ENCODE data around the gene MEX3D. TPM values are rescaled to one million over a fixed set of nuclear protein-coding genes. Genes with fewer than 3 reads are reported as not detected.
A peak's percentile ranks its signal among the peaks of the same experiment; 100 is the strongest.

Gene MEX3D
- 17.8 TPM for polyA plus RNA-seq
- long read RNA-seq, donor 1, partial matches to known transcripts = 0 of 3 reads
- long read RNA-seq, donor 1, other reads (novel, unspliced or antisense) = 0 of 3 reads
- long read RNA-seq, donor 2, transcript MEX3D-201 (2 exons, 2,850 nt) = major isoform, 6 of 7 reads
- long read RNA-seq, donor 2, partial matches to known transcripts = 0 of 7 reads
- long read RNA-seq, donor 2, other reads (novel, unspliced or antisense) = 0 of 7 reads
- long read RNA-seq, donor 3 = 0 reads
- long read RNA-seq, donor 4 = 0 reads
- long read RNA-seq, donor 5, partial matches to known transcripts = 0 of 3 reads
- long read RNA-seq, donor 5, other reads (novel, unspliced or antisense) = 0 of 3 reads
- long read RNA-seq, donor 6, transcript MEX3D-201 (2 exons, 2,850 nt) = major isoform, 5 of 6 reads
- long read RNA-seq, donor 6, partial matches to known transcripts = 0 of 6 reads
- long read RNA-seq, donor 6, other reads (novel, unspliced or antisense) = 0 of 6 reads
- long read RNA-seq, donor 7, transcript MEX3D-201 (2 exons, 2,850 nt) = major isoform, 5 of 5 reads
- long read RNA-seq, donor 7, partial matches to known transcripts = 0 of 5 reads
- long read RNA-seq, donor 7, other reads (novel, unspliced or antisense) = 0 of 5 reads
- long read RNA-seq, donor 8, transcript MEX3D-201 (2 exons, 2,850 nt) = major isoform, 6 of 6 reads
- long read RNA-seq, donor 8, partial matches to known transcripts = 0 of 6 reads
- long read RNA-seq, donor 8, other reads (novel, unspliced or antisense) = 0 of 6 reads
- long read RNA-seq, donor 9, partial matches to known transcripts = 15 of 17 reads
- long read RNA-seq, donor 9, other reads (novel, unspliced or antisense) = 0 of 17 reads
- long read RNA-seq, donor 10, partial matches to known transcripts = 14 of 16 reads
- long read RNA-seq, donor 10, other reads (novel, unspliced or antisense) = 0 of 16 reads
- long read RNA-seq, donor 11, transcript MEX3D-201 (2 exons, 2,850 nt) = major isoform, 8 of 8 reads
- long read RNA-seq, donor 11, partial matches to known transcripts = 0 of 8 reads
- long read RNA-seq, donor 11, other reads (novel, unspliced or antisense) = 0 of 8 reads

DNA sequence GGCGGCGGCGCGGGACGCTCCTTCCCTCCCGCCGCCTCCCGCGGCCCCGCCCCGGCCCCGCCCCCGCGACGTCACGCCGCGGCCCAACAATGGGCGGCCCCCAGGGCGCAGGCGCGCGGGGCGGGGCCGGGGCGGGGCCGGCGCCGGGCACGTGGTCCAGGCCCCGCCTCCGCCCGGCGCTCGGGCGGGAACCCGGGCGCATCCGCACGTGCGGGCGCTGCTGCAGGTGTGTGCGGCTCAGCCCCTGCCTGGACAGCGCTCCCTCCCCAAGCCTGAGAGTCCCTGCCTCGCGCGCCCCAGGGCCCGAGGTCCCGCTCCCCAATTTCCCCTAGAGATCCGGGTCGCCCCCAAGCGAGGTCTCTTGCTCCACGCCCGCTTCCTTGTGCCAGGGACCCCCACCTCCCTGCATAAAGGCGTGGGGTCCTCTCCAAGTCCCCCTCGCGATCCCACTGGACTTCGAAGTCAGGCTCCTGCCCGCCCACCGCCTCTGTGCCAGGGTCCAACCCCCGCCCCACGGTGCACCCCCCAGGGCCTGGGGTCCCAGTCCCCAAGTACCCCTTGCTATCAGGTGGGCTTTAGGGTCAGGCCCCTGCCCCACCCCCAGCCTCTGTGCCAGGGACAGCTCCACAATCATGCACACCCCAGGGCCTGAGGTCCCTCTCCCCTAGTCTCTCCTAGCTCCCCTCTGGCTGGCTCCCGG is at the start of gene MEX3D:
Gene MEX3D, minus strand, starts transcription at position 6 of the 700 bp plus-strand sequence. CDS start 267 bp downstream, outside the sequence.
- Histone ChIP-seq H3K4me1 (ENCODE audit: control insufficient read depth, insufficient read depth, low read length) (peaks cover 16% of the 10 kb centered on the region), H3K36me3 (ENCODE audit: control insufficient read depth, insufficient read depth, low read length) (no peaks in the 10 kb centered on the region), H3K27ac (ENCODE audit: low read length) (peak within 1 kb of the TSS; percentile 96), H3K27me3 (ENCODE audit: control insufficient read depth, insufficient read depth, low read length) (no peaks in the 10 kb centered on the region), H3K4me3 (ENCODE audit: low read length) (peak within 1 kb of the TSS; percentile 80), H3K9me3 (ENCODE audit: control insufficient read depth, low read depth, low read length) (peaks cover 9% of the 10 kb centered on the region)
- no CpG with 5 or more reads among the region's 63 CpGs for WGBS (ENCODE audit: insufficient coverage, low lambda C conversion rate)
- peak; percentile 60 to 72 for DNase-seq

DNA sequence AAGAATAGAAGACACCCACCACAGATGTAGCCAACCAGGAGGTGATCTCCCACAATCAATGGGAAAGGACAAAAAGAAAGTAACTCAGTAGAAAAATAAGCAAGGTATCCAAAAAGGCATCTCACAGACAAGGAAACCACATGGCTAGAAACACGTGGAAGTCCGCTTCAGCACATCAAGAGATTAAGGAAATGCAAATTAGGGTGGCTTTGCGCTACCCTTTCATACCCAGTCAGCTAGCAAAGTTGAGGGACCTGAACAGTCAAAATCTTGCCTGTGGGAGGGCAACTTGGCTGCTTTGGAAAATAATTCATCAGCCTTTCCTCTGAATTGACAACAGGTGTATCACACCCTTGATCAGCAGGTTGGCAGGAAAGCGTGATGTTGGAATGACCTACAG is 48.8 kb upstream of the MEX3D start:
- WGBS (ENCODE audit: insufficient coverage, low lambda C conversion rate) = no CpG with 5 or more reads among the region's 4 CpGs
- peaks cover 86% of the 10 kb centered on the region for H3K36me3 ChIP-seq (ENCODE audit: control insufficient read depth, insufficient read depth, low read length)
- no peaks in the 10 kb centered on the region for H3K27me3 ChIP-seq (ENCODE audit: control insufficient read depth, insufficient read depth, low read length)
- no peak overlapping the region for H3K27ac ChIP-seq (ENCODE audit: low read length)
- DNase-seq = no peak
- peaks cover 16% of the 10 kb centered on the region for H3K4me1 ChIP-seq (ENCODE audit: control insufficient read depth, insufficient read depth, low read length)
- H3K4me3 ChIP-seq (ENCODE audit: low read length) = no peak overlapping the region
- no peaks in the 10 kb centered on the region for H3K9me3 ChIP-seq (ENCODE audit: control insufficient read depth, low read depth, low read length)

DNA sequence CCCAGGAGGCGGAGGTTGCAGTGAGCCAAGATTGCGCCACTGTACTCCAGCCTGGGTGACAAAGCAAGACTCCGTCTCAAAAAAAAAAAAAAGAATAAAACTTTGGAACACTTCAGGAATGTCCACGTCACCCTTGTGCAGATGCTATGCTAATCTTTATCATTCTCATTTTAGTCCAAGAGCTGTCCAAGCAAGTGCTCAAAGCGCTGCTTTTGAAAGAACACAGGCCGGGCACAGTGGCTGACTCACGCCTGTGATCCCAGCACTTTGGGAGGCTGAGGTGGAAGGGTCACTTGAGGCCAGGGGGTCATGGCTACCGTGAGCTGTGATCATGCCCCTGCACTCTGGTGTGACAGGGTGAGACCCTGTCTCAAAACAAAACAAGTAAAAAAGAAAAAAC is 48.3 kb upstream of the MEX3D start:
- Histone ChIP-seq H3K36me3 (ENCODE audit: control insufficient read depth, insufficient read depth, low read length) (peaks cover 86% of the 10 kb centered on the region), H3K4me1 (ENCODE audit: control insufficient read depth, insufficient read depth, low read length) (peaks cover 16% of the 10 kb centered on the region), H3K27ac (ENCODE audit: low read length) (no peak overlapping the region), H3K27me3 (ENCODE audit: control insufficient read depth, insufficient read depth, low read length) (no peaks in the 10 kb centered on the region), H3K4me3 (ENCODE audit: low read length) (no peak overlapping the region), H3K9me3 (ENCODE audit: control insufficient read depth, low read depth, low read length) (no peaks in the 10 kb centered on the region)
- WGBS (ENCODE audit: insufficient coverage, low lambda C conversion rate) = no CpG with 5 or more reads among the region's 8 CpGs
- no peak for DNase-seq

DNA sequence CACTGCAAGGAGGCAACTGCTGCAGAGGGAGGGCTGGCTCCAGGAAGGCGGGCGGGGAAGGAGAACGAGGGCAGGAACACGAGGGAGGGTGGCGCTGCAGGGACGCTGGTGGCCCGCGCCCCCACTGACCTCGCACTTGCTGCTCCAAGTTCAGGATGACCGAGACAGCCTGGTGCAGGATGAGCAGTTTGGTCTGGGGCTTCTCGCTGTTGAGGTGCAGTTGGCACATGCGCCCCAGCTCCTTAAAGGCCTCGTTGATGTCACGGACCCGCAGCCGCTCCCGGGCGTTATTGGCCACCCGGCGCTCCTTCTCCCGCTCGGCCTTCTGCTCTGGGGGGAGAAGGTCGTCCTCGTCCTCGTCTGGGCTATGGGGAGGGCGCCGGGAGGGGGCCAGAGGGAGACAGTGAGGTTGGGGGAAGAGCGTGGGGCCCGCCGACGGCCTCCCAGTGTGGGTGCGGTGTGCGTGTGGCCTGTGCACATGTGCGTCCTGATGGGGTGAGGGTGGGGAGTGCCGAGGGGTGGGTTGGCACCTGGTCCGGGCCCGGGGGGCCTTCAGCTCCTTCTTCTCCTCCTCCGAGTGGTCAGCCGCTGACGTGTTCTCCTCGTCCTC is 47.1 kb upstream of the MEX3D start:
- H3K36me3 ChIP-seq (ENCODE audit: control insufficient read depth, insufficient read depth, low read length) = peaks cover 87% of the 10 kb centered on the region
- H3K4me3 ChIP-seq (ENCODE audit: low read length) = no peak overlapping the region
- H3K4me1 ChIP-seq (ENCODE audit: control insufficient read depth, insufficient read depth, low read length) = peaks cover 16% of the 10 kb centered on the region
- DNase-seq = no peak
- H3K27me3 ChIP-seq (ENCODE audit: control insufficient read depth, insufficient read depth, low read length) = no peaks in the 10 kb centered on the region
- WGBS (ENCODE audit: insufficient coverage, low lambda C conversion rate) = no CpG with 5 or more reads among the region's 41 CpGs
- H3K9me3 ChIP-seq (ENCODE audit: control insufficient read depth, low read depth, low read length) = no peaks in the 10 kb centered on the region
- H3K27ac ChIP-seq (ENCODE audit: low read length) = no peak overlapping the region

DNA sequence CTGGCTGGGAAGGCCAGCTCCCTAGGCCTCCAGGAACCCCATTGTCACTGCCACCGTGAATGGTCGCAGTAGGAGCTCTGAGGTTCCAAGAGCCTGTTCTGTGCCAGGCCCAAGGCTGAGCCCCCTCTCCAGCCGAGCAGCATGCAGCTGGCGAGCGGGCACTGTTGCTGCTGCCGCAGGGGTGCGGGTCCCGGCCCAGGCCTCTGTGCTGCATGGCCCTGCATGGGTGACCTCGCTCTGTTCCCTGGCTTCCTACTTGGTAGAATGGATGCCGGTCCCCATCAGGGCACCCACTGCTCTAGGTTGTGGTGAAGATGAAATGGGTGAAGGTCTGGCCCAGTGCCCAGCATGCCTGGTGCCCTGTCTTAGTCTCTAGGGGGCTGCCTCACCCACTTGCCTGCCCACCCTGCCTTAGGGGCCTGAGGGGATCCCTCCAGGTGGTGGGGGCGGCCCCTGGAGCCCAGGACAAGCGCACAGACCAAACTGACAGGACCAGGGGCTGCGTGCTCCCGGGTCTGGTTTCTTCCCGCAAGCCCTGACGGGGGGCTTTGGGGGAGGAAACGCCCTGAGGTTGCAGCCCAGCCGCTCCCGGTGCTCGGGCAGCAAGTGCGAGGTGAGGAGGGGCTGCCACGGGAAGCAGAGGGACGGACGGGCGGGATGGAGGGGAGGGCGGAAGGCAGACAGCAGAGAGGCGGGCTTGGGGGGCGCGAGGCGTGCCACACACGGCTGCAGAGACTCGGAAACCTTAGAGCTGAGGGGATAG is 45.9 kb upstream of the MEX3D start:
- Histone ChIP-seq H3K4me3 (ENCODE audit: low read length) (no peak overlapping the region), H3K9me3 (ENCODE audit: control insufficient read depth, low read depth, low read length) (no peaks in the 10 kb centered on the region), H3K36me3 (ENCODE audit: control insufficient read depth, insufficient read depth, low read length) (peaks cover 75% of the 10 kb centered on the region), H3K27ac (ENCODE audit: low read length) (no peak overlapping the region), H3K4me1 (ENCODE audit: control insufficient read depth, insufficient read depth, low read length) (peaks cover 16% of the 10 kb centered on the region), H3K27me3 (ENCODE audit: control insufficient read depth, insufficient read depth, low read length) (no peaks in the 10 kb centered on the region)
- no CpG with 5 or more reads among the region's 32 CpGs for WGBS (ENCODE audit: insufficient coverage, low lambda C conversion rate)
- DNase-seq = no peak

DNA sequence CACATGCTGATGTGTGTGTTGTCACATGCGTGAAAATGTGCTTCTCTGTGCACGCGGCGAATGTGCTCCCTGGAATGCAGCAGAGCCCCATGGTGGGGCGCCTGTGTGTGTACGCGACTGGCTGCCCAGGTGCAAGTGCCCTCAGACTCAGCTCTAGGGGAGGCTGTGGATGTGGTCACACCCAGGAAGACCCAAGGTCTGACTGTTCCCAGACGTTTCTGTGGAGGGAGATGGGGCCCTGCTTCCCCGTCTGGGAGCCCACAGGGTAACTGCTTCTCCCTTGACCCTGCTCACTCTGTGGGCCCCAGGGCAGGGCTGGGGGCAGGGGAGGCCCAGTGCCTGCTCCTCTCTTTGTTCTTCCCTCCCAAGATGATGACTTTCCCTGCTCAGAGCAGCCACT is 45.0 kb upstream of the MEX3D start:
- Histone ChIP-seq H3K9me3 (ENCODE audit: control insufficient read depth, low read depth, low read length) (no peaks in the 10 kb centered on the region), H3K4me1 (ENCODE audit: control insufficient read depth, insufficient read depth, low read length) (peaks cover 16% of the 10 kb centered on the region), H3K27ac (ENCODE audit: low read length) (no peak overlapping the region), H3K36me3 (ENCODE audit: control insufficient read depth, insufficient read depth, low read length) (peaks cover 69% of the 10 kb centered on the region), H3K4me3 (ENCODE audit: low read length) (no peak overlapping the region), H3K27me3 (ENCODE audit: control insufficient read depth, insufficient read depth, low read length) (no peaks in the 10 kb centered on the region)
- no CpG with 5 or more reads among the region's 9 CpGs for WGBS (ENCODE audit: insufficient coverage, low lambda C conversion rate)
- peak; percentile 67 to 83 for DNase-seq

DNA sequence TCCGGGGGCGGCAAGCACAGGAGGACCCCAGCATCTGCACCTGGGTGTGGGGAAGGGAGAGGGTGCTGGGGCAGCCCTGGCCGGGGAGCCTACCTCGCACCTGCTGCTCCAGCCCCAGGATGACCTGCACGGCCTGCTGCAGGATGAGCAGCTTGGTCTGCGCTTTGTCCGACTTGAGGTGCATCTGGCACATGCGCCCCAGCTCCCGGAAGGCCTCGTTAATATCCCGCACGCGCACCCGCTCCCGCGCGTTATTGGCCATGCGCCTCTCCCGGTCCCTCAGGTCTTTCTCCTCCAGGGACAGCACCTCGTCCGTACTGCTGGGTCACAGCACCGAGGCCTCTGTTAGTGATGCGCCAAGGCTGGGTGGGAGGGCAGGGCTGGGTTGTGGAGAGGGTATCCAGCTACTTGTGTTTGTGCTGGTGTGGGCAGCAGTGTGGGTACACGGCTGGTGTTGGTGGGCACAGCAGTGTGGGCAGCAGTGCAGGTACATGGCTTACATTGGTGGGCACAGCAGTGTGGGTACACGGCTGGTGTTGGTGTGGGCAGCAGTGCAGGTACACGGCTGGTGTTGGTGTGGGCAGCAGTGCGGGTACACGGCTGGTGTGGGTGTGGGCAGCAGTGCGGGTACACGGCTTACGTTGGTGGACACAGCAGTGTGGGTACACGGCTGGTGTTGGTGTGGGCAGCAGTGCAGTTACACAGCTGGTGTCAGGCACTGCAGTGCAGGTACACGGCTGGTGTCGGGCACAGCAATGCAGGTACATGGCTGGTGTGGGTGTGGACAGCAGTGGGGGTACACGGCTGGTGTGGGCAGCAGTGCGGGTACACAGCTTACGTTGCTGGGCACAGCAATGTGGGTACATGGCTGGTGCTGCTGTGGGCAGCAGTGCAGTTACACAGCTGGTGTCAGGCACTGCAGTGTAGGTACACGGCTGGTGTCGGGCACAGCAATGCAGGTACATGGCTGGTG is 44.3 kb upstream of the MEX3D start:
- H3K9me3 ChIP-seq (ENCODE audit: control insufficient read depth, low read depth, low read length) = no peaks in the 10 kb centered on the region
- H3K4me3 ChIP-seq (ENCODE audit: low read length) = no peak overlapping the region
- WGBS (ENCODE audit: insufficient coverage, low lambda C conversion rate) = no CpG with 5 or more reads among the region's 39 CpGs
- peaks cover 16% of the 10 kb centered on the region for H3K4me1 ChIP-seq (ENCODE audit: control insufficient read depth, insufficient read depth, low read length)
- no peaks in the 10 kb centered on the region for H3K27me3 ChIP-seq (ENCODE audit: control insufficient read depth, insufficient read depth, low read length)
- no peak overlapping the region for H3K27ac ChIP-seq (ENCODE audit: low read length)
- DNase-seq = no peak
- peaks cover 63% of the 10 kb centered on the region for H3K36me3 ChIP-seq (ENCODE audit: control insufficient read depth, insufficient read depth, low read length)

DNA sequence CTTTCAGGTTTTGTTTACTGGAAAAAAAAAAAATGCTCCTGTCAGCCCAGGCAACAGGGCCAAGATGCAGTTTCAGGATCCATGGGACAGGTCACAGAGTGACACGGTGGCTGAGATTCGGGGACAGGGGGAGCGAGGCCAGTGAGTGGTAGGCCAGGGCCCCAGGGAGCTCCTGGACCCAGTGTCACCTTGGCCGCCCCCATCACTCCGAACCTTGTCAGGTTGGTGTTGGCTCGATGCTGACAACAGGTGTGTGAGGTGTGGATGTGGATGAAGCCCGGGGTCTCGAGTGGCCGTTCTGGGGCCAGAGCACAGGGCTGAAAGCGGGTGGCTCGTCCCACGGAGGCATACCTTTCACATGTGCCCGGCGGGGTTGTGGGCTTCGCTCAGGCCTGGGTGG is 43.2 kb upstream of the MEX3D start:
- Histone ChIP-seq H3K4me1 (ENCODE audit: control insufficient read depth, insufficient read depth, low read length) (peaks cover 17% of the 10 kb centered on the region), H3K9me3 (ENCODE audit: control insufficient read depth, low read depth, low read length) (no peaks in the 10 kb centered on the region), H3K27me3 (ENCODE audit: control insufficient read depth, insufficient read depth, low read length) (no peaks in the 10 kb centered on the region), H3K27ac (ENCODE audit: low read length) (no peak overlapping the region), H3K4me3 (ENCODE audit: low read length) (no peak overlapping the region), H3K36me3 (ENCODE audit: control insufficient read depth, insufficient read depth, low read length) (peaks cover 55% of the 10 kb centered on the region)
- no peak for DNase-seq
- no CpG with 5 or more reads among the region's 15 CpGs for WGBS (ENCODE audit: insufficient coverage, low lambda C conversion rate)
